Breast epithelium (tissue), 3 donors: Measurements from ENCODE around the gene PRKG1.

Experiments
- CTCF ChIP-seq, 3 donors: fragments of 450-650 bp; IDR thresholded peaks; one replicate each; pipeline ENCODE4 v1.5.1; 2016 to 2017; ENCODE audit warnings: antibody characterized with exemption in 3 of 3, mild to moderate bottlenecking in 3 of 3, moderate library complexity in 3 of 3
- POLR2AphosphoS5 ChIP-seq, 3 donors: sonication (generic); formaldehyde crosslinking; IDR thresholded peaks; one replicate each; pipeline ENCODE4 v1.6.1; 2017; ENCODE audit warnings: antibody characterized with exemption in 3 of 3

- TF ChIP-seq POLR2AphosphoS5 (IDR thresholded peaks at IDR 0.05) (no peak), CTCF (IDR thresholded peaks at IDR 0.05) (no peak)
Observed at GRCh38 chr10:51993475-51993874, 919.2 kb downstream of the PRKG1 start.
